WTC11 (cell line): ENCODE measurements around the gene MYL5. TPM values are rescaled to one million over a fixed set of nuclear protein-coding genes. Genes with fewer than 3 reads are reported as not detected.

ENCODE experiments used
- ATAC-seq: fragments of 200-7000 bp; cut with Tn5 transposase; 2 replicates; pipeline ENCODE4 v1.10.0; 2021; ENCODE audit warnings: mild to moderate bottlenecking, moderate library complexity
- CTCF ChIA-PET: fragments of 300-600 bp; sonication (Branson Sonifier 250); formaldehyde crosslinking; loops from one replicate; lab custom pipeline; 2021; ENCODE audit warnings: antibody characterized with exemption; lab: Charles Lee
- POLR2A ChIA-PET: fragments of 350-600 bp; sonication (Branson Sonifier 250); formaldehyde crosslinking; loops from one replicate; lab custom pipeline; 2021; ENCODE audit warnings: antibody characterized with exemption; lab: Charles Lee
- DNase-seq: peaks from one replicate; pipeline ENCODE4 v3.0.0; 2021; ENCODE audit warnings: low spot score
- H3K27ac Mint-ChIP-seq: 2 replicates; pipeline ENCODE4 v1.8.0; 2021; ENCODE audit warnings: mixed read lengths
- H3K27me3 Mint-ChIP-seq: 2 replicates; pipeline ENCODE4 v1.8.0; 2021; ENCODE audit warnings: low read depth, mild to moderate bottlenecking, moderate library complexity, mixed read lengths
- H3K36me3 Mint-ChIP-seq: 2 replicates; pipeline ENCODE4 v1.8.0; 2021; ENCODE audit warnings: mixed read lengths
- H3K4me1 Mint-ChIP-seq: 2 replicates; pipeline ENCODE4 v1.8.0; 2022; ENCODE audit warnings: mixed read lengths
- H3K4me3 Mint-ChIP-seq: 2 replicates; pipeline ENCODE4 v1.8.0; 2021; ENCODE audit warnings: mild to moderate bottlenecking, moderate library complexity, mixed read lengths
- H3K9me3 Mint-ChIP-seq: 2 replicates; pipeline ENCODE4 v1.8.0; 2021; ENCODE audit warnings: mixed read lengths
- CBFB ChIP-seq: sonication (generic); formaldehyde crosslinking; IDR thresholded peaks from 2 replicates; pipeline ENCODE4 v1.8.1; 2022; ENCODE audit warnings: mild to moderate bottlenecking, low read depth, missing genetic modification reagents
- CDX4 ChIP-seq: fragments of 250-450 bp; sonication (Bioruptor Pico); IDR thresholded peaks from 2 replicates; pipeline ENCODE4 v1.9.0; 2021; ENCODE audit warnings: moderate library complexity, mild to moderate bottlenecking, inconsistent platforms, borderline replicate concordance
- E2F1 ChIP-seq: sonication (generic); formaldehyde crosslinking; IDR thresholded peaks from 2 replicates; pipeline ENCODE4 v1.8.0; 2022; ENCODE audit warnings: mild to moderate bottlenecking, missing genetic modification reagents
- EMX1 ChIP-seq: fragments of 250-450 bp; sonication (Bioruptor Pico); IDR thresholded peaks from 2 replicates; pipeline ENCODE4 v1.8.0; 2021; ENCODE audit warnings: mild to moderate bottlenecking
- ESRRA ChIP-seq: sonication (generic); formaldehyde crosslinking; IDR thresholded peaks from 2 replicates; pipeline ENCODE4 v1.8.1; 2022; ENCODE audit warnings: mild to moderate bottlenecking, missing genetic modification reagents, borderline replicate concordance
- ETV6 ChIP-seq: sonication (generic); formaldehyde crosslinking; IDR thresholded peaks from 2 replicates; pipeline ENCODE4 v1.8.1; 2022; ENCODE audit warnings: mild to moderate bottlenecking, missing genetic modification reagents
- FOXK1 ChIP-seq: sonication (generic); formaldehyde crosslinking; IDR thresholded peaks from 2 replicates; pipeline ENCODE4 v1.8.0; 2022; ENCODE audit warnings: mild to moderate bottlenecking, moderate library complexity, missing genetic modification reagents
- FOXP1 ChIP-seq: sonication (generic); formaldehyde crosslinking; IDR thresholded peaks from 2 replicates; pipeline ENCODE4 v1.8.0; 2022; ENCODE audit warnings: missing genetic modification reagents, mild to moderate bottlenecking, moderate library complexity, borderline replicate concordance
- HMGA2 ChIP-seq: fragments of 250-450 bp; sonication (Bioruptor Pico); IDR thresholded peaks from 2 replicates; pipeline ENCODE4 v1.4.0; 2021; ENCODE audit warnings: mild to moderate bottlenecking, moderate library complexity
- HMGXB4 ChIP-seq: sonication (generic); formaldehyde crosslinking; IDR thresholded peaks from 2 replicates; pipeline ENCODE4 v1.8.1; 2023; ENCODE audit warnings: mild to moderate bottlenecking, moderate library complexity, missing genetic modification reagents
- JAZF1 ChIP-seq: fragments of 250-450 bp; sonication (Bioruptor Pico); IDR thresholded peaks from 2 replicates; pipeline ENCODE4 v1.9.0; 2021; ENCODE audit warnings: moderate library complexity, mild to moderate bottlenecking, inconsistent platforms
- NR1H2 ChIP-seq: sonication (generic); formaldehyde crosslinking; IDR thresholded peaks from 2 replicates; pipeline ENCODE4 v1.9.0; 2021; ENCODE audit warnings: mild to moderate bottlenecking, moderate library complexity, missing genetic modification reagents
- NR2C2 ChIP-seq: sonication (generic); formaldehyde crosslinking; IDR thresholded peaks from 2 replicates; pipeline ENCODE4 v1.8.0; 2022; ENCODE audit warnings: mild to moderate bottlenecking, missing genetic modification reagents
- SMAD4 ChIP-seq: sonication (generic); formaldehyde crosslinking; IDR thresholded peaks from 2 replicates; pipeline ENCODE4 v1.8.0; 2022; ENCODE audit warnings: mild to moderate bottlenecking, missing genetic modification reagents
- SOX15 ChIP-seq: fragments of 250-450 bp; sonication (Bioruptor Pico); IDR thresholded peaks from 2 replicates; pipeline ENCODE4 v1.9.0; 2021; ENCODE audit warnings: mild to moderate bottlenecking
- TP53 ChIP-seq: sonication (generic); formaldehyde crosslinking; IDR thresholded peaks from 2 replicates; pipeline ENCODE4 v1.8.1; 2023; ENCODE audit warnings: mild to moderate bottlenecking, missing genetic modification reagents
- ZNF232 ChIP-seq: sonication (generic); formaldehyde crosslinking; IDR thresholded peaks from 2 replicates; pipeline ENCODE4 v1.8.0; 2022; ENCODE audit warnings: mild to moderate bottlenecking, missing genetic modification reagents
- ZNF263 ChIP-seq: sonication (generic); formaldehyde crosslinking; IDR thresholded peaks from 2 replicates; pipeline ENCODE4 v1.8.1; 2022; ENCODE audit warnings: low read depth, mild to moderate bottlenecking, moderate library complexity, missing genetic modification reagents
- ZNF317 ChIP-seq: sonication (generic); formaldehyde crosslinking; IDR thresholded peaks from 2 replicates; pipeline ENCODE4 v1.8.1; 2023; ENCODE audit warnings: low read depth, mild to moderate bottlenecking, moderate library complexity, missing genetic modification reagents, borderline replicate concordance
- total RNA-seq: library from RNA; stranded (reverse); gene quantifications from 3 replicates; pipeline ENCODE4 v1.2.3, GENCODE V29; 2021
- TF ChIP-seq, protein P1 (sequence below): sonication (generic); formaldehyde crosslinking; IDR thresholded peaks from 2 replicates; pipeline ENCODE4 v1.8.1; 2023; ENCODE audit warnings: mild to moderate bottlenecking, missing genetic modification reagents, moderate library complexity
- TF ChIP-seq, protein P2 (sequence below): fragments of 250-450 bp; sonication (Bioruptor Pico); IDR thresholded peaks from 2 replicates; pipeline ENCODE4 v1.9.0; 2021; ENCODE audit warnings: mild to moderate bottlenecking
- TF ChIP-seq, protein P3 (sequence below): sonication (generic); formaldehyde crosslinking; IDR thresholded peaks from 2 replicates; pipeline ENCODE4 v1.8.1; 2022; ENCODE audit warnings: mild to moderate bottlenecking, moderate library complexity, missing genetic modification reagents
- TF ChIP-seq, protein P4 (sequence below): sonication (generic); formaldehyde crosslinking; IDR thresholded peaks from 2 replicates; pipeline ENCODE4 v1.8.1; 2022; ENCODE audit warnings: low read depth, mild to moderate bottlenecking, moderate library complexity, missing genetic modification reagents, borderline replicate concordance

Gene MYL5
- total RNA-seq, 1 experiment from 2014 or later, result 22.2 TPM

GRCh38 chr4:656436-657337, 17.7 kb upstream of the MYL5 start (continued):
- no peak for TF ChIP-seq E2F1 (CRISPR knock-in tag)
- no peak for TF ChIP-seq ZNF317
- no peak for TF ChIP-seq NR2C2 (CRISPR knock-in tag)
- TF ChIP-seq FOXP1, result no peak
- TF ChIP-seq HMGXB4 (CRISPR knock-in tag), result no peak
- TF ChIP-seq ETV6 (CRISPR knock-in tag), result no peak
- TF ChIP-seq ZNF263 (CRISPR knock-in tag), result no peak
- TF ChIP-seq, all 79 proteins: peak for 0

DNA sequence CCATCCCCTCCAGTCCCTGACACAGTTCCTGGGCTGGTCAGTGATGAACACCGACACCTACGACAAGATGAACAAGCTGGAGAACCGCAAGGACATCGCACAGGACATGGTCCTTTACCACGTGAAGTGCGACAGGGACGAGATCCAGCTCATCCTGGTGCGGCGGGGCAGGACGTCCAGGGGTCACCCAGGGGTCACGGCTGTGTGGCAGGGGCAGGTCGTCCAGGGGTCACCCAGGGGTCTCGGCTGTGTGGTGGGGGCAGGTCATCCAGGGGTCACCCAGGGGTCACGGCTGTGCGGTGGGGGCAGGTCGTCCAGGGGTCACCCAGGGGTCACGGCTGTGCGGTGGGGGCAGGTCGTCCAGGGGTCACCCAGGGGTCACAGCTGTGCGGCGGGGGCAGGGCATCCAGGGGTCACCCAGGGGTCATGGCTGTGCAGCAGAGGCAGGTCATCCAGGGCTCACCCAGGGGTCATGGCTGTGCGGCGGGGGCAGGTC, 17.0 kb upstream of the MYL5 start:
- Mint-ChIP-seq H3K9me3 (peaks cover 9% of the 10 kb centered on the region; the same call in 1 of the 2 replicates), H3K36me3 (peaks cover 4% of the 10 kb centered on the region), H3K4me1 (no peaks in the 10 kb centered on the region), H3K4me3 (no peak overlapping the region), H3K27me3 (0 out of 2 replicates have a peak, but pooled peaks cover 3% of the 10 kb centered on the region), H3K27ac (no peak overlapping the region)
- ChIA-PET CTCF (interaction anchor here (1.4 kb wide), 1 partner anchor 27 kb away, joined by 3 read pairs; no protein-coding TSS in a partner anchor), POLR2A (no interaction called here)
- TF ChIP-seq, protein P1, sequence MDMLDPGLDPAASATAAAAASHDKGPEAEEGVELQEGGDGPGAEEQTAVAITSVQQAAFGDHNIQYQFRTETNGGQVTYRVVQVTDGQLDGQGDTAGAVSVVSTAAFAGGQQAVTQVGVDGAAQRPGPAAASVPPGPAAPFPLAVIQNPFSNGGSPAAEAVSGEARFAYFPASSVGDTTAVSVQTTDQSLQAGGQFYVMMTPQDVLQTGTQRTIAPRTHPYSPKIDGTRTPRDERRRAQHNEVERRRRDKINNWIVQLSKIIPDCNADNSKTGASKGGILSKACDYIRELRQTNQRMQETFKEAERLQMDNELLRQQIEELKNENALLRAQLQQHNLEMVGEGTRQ (CRISPR knock-in tag), result no peak
- TF ChIP-seq EMX1, result no peak
- TF ChIP-seq TP53 (CRISPR knock-in tag), result no peak
- TF ChIP-seq, protein P2, sequence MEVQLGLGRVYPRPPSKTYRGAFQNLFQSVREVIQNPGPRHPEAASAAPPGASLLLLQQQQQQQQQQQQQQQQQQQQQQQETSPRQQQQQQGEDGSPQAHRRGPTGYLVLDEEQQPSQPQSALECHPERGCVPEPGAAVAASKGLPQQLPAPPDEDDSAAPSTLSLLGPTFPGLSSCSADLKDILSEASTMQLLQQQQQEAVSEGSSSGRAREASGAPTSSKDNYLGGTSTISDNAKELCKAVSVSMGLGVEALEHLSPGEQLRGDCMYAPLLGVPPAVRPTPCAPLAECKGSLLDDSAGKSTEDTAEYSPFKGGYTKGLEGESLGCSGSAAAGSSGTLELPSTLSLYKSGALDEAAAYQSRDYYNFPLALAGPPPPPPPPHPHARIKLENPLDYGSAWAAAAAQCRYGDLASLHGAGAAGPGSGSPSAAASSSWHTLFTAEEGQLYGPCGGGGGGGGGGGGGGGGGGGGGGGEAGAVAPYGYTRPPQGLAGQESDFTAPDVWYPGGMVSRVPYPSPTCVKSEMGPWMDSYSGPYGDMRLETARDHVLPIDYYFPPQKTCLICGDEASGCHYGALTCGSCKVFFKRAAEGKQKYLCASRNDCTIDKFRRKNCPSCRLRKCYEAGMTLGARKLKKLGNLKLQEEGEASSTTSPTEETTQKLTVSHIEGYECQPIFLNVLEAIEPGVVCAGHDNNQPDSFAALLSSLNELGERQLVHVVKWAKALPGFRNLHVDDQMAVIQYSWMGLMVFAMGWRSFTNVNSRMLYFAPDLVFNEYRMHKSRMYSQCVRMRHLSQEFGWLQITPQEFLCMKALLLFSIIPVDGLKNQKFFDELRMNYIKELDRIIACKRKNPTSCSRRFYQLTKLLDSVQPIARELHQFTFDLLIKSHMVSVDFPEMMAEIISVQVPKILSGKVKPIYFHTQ (CRISPR knock-in tag), result no peak
- no peak for TF ChIP-seq FOXP1
- TF ChIP-seq, protein P3, sequence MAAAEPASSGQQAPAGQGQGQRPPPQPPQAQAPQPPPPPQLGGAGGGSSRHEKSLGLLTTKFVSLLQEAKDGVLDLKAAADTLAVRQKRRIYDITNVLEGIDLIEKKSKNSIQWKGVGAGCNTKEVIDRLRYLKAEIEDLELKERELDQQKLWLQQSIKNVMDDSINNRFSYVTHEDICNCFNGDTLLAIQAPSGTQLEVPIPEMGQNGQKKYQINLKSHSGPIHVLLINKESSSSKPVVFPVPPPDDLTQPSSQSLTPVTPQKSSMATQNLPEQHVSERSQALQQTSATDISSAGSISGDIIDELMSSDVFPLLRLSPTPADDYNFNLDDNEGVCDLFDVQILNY, result no peak
- TF ChIP-seq ZNF232, result no peak
- no peak for TF ChIP-seq CDX4
- TF ChIP-seq ZNF317, result no peak
- no peak for TF ChIP-seq ZNF263 (CRISPR knock-in tag)
- no peak for TF ChIP-seq JAZF1
- no peak for TF ChIP-seq NR1H2 (CRISPR knock-in tag)
- TF ChIP-seq HMGA2 (CRISPR knock-in tag), result no peak
- TF ChIP-seq, protein P4, sequence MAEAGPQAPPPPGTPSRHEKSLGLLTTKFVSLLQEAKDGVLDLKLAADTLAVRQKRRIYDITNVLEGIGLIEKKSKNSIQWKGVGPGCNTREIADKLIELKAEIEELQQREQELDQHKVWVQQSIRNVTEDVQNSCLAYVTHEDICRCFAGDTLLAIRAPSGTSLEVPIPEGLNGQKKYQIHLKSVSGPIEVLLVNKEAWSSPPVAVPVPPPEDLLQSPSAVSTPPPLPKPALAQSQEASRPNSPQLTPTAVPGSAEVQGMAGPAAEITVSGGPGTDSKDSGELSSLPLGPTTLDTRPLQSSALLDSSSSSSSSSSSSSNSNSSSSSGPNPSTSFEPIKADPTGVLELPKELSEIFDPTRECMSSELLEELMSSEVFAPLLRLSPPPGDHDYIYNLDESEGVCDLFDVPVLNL (CRISPR knock-in tag), result no peak
- TF ChIP-seq ESRRA (CRISPR knock-in tag), result no peak
- TF ChIP-seq SOX15 (CRISPR knock-in tag), result no peak
- TF ChIP-seq FOXK1, result no peak
- no peak for TF ChIP-seq CBFB (CRISPR knock-in tag)
- no peak for TF ChIP-seq SMAD4
- no peak for ATAC-seq
- no peak for DNase-seq
